Measurements from ENCODE around the gene GOLGB1. TPM values are rescaled to one million over a fixed set of nuclear protein-coding genes. Genes with fewer than 3 reads are reported as not detected.
"Not testable (repeated sequence)": the region's sequence is repeated elsewhere in the genome, so short reads cannot be mapped to it uniquely, and the experiment has no call there.

GOLGB1 gene
- total RNA-seq, 1 donor from 2014 or later = 33.2 TPM

DNA sequence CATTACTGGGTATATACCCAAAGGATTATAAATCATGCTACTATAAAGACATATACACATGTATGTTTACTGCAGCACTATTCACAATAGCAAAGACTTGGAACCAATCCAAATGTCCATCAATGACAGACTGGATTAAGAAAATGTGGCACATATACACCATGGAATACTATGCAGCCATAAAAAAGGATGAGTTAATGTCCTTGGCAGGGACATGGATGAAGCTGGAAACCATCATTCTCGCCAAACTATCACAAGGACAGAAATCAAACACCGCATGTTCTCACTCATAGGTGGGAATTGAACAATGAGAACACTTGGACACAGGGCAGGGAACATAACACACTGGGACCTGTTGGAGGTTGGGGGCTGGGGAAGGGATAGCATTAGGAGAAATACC lies 6.4 kb downstream of the GOLGB1 start:
- intact Hi-C loops (cut with micrococcal nuclease) = not testable (repeated sequence)

GRCh38 chr3:121740896-121741295 lies 8.6 kb downstream of the GOLGB1 start:
- intact Hi-C loops (cut with micrococcal nuclease) = no loop called here

GRCh38 chr3:121739902-121740301 lies 9.6 kb downstream of the GOLGB1 start:
- intact Hi-C loops (cut with micrococcal nuclease) = no loop called here

DNA sequence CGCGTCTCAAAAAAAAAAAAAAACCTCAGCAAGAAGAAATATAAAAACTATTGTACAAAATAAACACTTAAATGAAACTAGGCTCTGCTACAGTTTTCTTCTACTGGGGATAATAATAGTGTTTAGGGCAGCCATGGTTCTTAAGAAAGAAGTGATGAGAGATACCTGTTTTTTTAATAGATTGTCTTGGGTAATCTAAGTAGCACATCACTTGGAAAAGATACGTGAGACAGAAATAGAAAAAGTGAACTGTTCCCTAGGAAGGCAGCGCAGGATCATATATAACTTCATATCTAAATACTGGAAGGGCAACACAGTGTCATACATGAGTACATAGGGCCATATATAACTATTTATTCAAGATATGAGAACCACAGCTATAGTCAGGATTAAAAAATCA lies 11.9 kb downstream of the GOLGB1 start:
- intact Hi-C loops (cut with micrococcal nuclease) = no loop called here

GRCh38 chr3:121736112-121736511 lies 13.4 kb downstream of the GOLGB1 start:
- intact Hi-C loops (cut with micrococcal nuclease) = no loop called here

DNA sequence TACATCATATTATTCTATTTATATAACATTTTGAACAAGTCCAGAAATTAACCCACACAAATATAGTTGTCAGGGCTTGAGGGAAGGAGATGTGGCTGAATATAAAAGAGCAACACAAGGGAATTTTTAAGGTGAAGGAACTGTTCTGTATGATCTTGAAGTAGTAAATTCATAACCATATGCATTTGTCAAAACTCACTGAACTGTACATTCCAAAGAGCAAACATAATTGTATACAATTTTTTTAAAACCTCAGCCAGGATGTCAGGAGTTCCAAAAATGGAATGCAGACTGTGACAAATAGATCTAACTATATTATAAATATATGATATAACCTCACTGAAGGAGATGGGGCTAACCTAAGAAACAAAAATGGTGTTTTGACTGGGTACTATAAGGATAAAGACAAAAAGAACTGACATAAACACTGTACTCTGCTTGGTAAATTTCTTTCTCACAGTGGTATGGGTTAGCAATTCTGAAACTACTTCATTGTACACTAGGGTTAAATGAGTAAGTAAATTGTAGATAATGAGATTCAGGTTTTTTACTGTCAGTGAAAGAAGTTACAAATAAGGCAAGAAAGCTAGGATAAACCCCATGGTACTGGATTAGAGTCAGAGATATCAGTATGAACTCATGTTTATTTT lies 14.4 kb downstream of the GOLGB1 start:
- intact Hi-C loops (cut with micrococcal nuclease) = loop anchor here (1.0 kb wide), 1 partner anchor 14 kb away; the partner anchor contains the start of gene GOLGB1

- intact Hi-C loops (cut with micrococcal nuclease) = no loop called here
Observed at GRCh38 chr3:121730940-121731687, 18.4 kb downstream of the GOLGB1 start.

- intact Hi-C loops (cut with micrococcal nuclease) = no loop called here
Observed at GRCh38 chr3:121724130-121724529, 25.4 kb downstream of the GOLGB1 start.

- intact Hi-C loops (cut with micrococcal nuclease) = no loop called here
Observed at GRCh38 chr3:121723485-121723884, 26.1 kb downstream of the GOLGB1 start.

DNA sequence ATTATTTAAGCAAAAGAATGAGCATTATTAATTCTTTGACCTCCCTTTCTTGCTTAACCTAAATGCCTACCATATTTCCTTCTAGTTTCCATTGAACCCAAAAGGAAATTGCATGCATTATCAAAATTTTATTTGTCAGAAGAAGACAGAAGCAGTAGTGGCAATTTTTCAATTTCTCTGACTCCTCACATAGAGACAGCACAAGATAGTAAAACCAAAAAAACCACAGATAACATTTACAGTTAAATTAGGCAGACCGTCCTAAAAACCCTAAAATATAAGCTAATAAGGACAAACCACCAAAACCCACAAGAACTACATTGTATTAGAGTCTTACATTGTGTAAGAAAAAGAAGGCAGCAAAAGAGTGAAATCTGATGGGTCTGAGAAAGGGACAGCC lies 27.1 kb downstream of the GOLGB1 start:
- intact Hi-C loops (cut with micrococcal nuclease) = no loop called here

GRCh38 chr3:121720163-121720562 lies 29.4 kb downstream of the GOLGB1 start:
- intact Hi-C loops (cut with micrococcal nuclease) = no loop called here

DNA sequence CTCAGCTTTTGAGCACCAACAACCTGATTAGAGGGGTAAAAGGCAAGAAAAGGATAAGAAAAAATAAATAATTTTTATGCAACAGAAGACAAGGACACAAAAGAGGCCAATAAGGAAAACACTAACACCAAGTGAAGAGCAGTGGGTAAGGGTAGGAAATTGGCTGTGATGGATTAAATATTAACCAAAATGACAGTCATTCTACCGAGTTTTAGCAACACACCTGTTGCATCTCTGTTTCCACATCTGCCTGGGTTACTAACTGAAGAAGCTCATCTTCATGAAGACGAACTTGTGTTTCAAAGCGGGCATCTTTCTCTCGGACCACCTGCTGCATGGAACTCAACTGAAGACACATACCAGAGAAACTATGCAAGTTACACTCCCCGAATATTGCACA lies 30.1 kb downstream of the GOLGB1 start:
- intact Hi-C loops (cut with micrococcal nuclease) = no loop called here

- intact Hi-C loops (cut with micrococcal nuclease) = no loop called here
Observed at GRCh38 chr3:121718205-121718846, 31.2 kb downstream of the GOLGB1 start.

DNA sequence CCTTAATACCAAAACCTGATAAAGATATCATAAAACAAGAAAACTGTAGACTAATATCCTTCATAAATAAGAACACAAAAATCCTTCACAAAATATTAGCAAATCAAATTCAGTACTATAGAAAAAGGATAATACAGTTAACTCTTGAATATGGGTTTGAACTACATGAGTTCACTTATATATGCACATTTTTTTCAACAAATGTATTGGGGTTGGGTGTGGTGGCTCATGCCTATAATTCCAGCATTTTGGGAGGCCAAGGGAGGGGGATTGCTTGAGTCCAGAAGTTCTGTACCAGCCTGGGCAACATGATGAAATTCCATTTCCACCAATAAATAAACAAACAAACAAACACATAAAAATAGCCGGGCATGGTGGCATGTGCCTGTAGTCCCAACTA lies 39.2 kb downstream of the GOLGB1 start:
- intact Hi-C loops (cut with micrococcal nuclease) = no loop called here

- intact Hi-C loops (cut with micrococcal nuclease) = no loop called here
Observed at GRCh38 chr3:121707531-121708273, 41.8 kb downstream of the GOLGB1 start.

DNA sequence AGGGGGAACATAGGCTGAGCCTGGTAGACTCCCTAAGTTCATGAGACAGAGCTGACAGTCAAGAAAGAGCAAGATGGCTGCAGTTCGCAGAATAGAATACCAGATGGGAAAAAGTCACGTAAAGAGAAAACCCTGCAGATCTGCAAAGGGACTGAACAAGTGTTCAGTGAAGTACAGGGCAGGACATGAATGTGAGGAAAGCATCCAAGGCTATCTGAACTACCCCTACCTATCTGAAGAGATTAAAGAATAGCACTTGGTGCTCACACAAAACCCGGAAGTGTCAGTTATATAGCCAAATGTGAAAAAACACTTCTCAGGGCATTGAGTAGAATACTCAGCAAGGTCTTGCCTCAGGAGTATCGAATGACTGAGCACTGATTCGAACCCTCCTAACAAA lies 44.0 kb downstream of the GOLGB1 start:
- intact Hi-C loops (cut with micrococcal nuclease) = no loop called here

DNA sequence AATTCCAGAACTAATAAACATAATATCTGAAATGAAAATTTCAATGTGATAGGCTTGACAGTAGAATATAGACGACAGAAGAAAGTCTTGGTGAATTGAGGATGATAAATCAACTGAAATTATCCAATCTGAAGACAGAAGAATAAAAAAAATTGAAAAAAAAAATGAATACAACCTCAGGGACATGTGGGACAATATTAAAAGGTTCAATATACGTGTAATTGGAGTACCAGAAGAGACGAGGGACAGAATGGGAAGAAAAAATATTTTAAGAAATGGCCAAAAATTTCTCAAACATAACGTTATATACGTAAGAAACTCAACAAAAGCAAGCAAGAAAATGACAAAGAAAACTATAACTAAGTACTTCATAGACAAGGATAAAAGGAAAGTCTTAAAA lies 45.6 kb downstream of the GOLGB1 start:
- intact Hi-C loops (cut with micrococcal nuclease) = no loop called here

- intact Hi-C loops (cut with micrococcal nuclease) = no loop called here
Observed at GRCh38 chr3:121698901-121699300, 50.6 kb downstream of the GOLGB1 start.

GRCh38 chr3:121698476-121698875 lies 51.1 kb downstream of the GOLGB1 start:
- intact Hi-C loops (cut with micrococcal nuclease) = no loop called here

DNA sequence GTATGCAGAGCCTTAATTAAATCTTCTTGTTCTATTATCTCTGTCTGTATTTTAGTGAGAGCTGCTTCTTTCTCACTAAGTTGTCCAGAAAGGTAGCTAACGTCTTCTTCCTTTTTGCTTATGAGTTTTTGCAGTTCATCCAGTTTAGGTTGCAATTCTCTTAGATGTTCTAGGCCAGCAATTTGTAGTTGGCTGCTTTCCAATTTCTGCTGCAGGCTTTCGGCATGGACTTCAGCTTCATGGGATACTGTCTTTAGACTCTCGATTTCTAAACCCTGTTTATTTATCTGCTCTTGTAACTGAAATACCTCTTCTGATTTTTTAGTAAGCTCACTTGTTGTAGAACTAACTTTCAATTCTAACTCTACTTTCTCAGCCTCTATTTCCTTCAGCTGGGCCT lies 53.4 kb downstream of the GOLGB1 start:
- intact Hi-C loops (cut with micrococcal nuclease) = no loop called here

GRCh38 chr3:121692010-121692699 lies 57.4 kb downstream of the GOLGB1 start:
- intact Hi-C loops (cut with micrococcal nuclease) = no loop called here

All from T-helper 2 cell treated with Interferon-gamma antibody and Interleukin-4, amounts not matched to agents 100 ng/mL and 5 ng/mL, for 36 hours (primary cell).